ENCODE measurements around the gene RGS8.

RGS8 gene

GRCh38 chr1:182670032-182670749 is 14.2 kb downstream of the RGS8 start:
- no peak for DNase-seq

GRCh38 chr1:182669266-182669665 is 15.1 kb downstream of the RGS8 start:
- no peak for DNase-seq

- no peak for DNase-seq
Observed at GRCh38 chr1:182668521-182669054, 15.8 kb downstream of the RGS8 start.

GRCh38 chr1:182667848-182668505 is 16.4 kb downstream of the RGS8 start:
- DNase-seq, result no peak

GRCh38 chr1:182666706-182667105 is 17.7 kb downstream of the RGS8 start:
- DNase-seq, result no peak

GRCh38 chr1:182664296-182664695 is 20.1 kb downstream of the RGS8 start:
- DNase-seq, result no peak

GRCh38 chr1:182662956-182663355 is 21.4 kb downstream of the RGS8 start:
- no peak for DNase-seq

- DNase-seq, result no peak
Observed at GRCh38 chr1:182662121-182662890, 22.1 kb downstream of the RGS8 start.

GRCh38 chr1:182658055-182658454 is 26.3 kb downstream of the RGS8 start:
- DNase-seq, result no peak

- DNase-seq, result no peak
Observed at GRCh38 chr1:182656842-182657397, 27.5 kb downstream of the RGS8 start.

- DNase-seq, result no peak
Observed at GRCh38 chr1:182653986-182654385, 30.4 kb downstream of the RGS8 start.

GRCh38 chr1:182652933-182653332 is 31.5 kb downstream of the RGS8 start:
- DNase-seq, result no peak

GRCh38 chr1:182651339-182651724 is 33.1 kb downstream of the RGS8 start:
- DNase-seq, result no peak

GRCh38 chr1:182650678-182651338 is 33.6 kb downstream of the RGS8 start:
- no peak for DNase-seq

- DNase-seq, result no peak
Observed at GRCh38 chr1:182649041-182649440, 35.3 kb downstream of the RGS8 start.

GRCh38 chr1:182646739-182647138 is 37.6 kb downstream of the RGS8 start:
- DNase-seq, result no peak

GRCh38 chr1:182644886-182645285 is 39.5 kb downstream of the RGS8 start:
- no peak for DNase-seq

GRCh38 chr1:182643699-182644098 is 40.7 kb downstream of the RGS8 start:
- DNase-seq, result no peak

- no peak for DNase-seq
Observed at GRCh38 chr1:182642461-182642860, 41.9 kb downstream of the RGS8 start.

GRCh38 chr1:182641561-182641960 is 42.8 kb downstream of the RGS8 start:
- DNase-seq, result no peak

- DNase-seq, result no peak
Observed at GRCh38 chr1:182639330-182639729, 45.1 kb downstream of the RGS8 start.

- no peak for DNase-seq
Observed at GRCh38 chr1:182637769-182638168, 46.6 kb downstream of the RGS8 start.

- no peak for DNase-seq
Observed at GRCh38 chr1:182635871-182636270, 48.5 kb downstream of the RGS8 start.
